Brain microvascular endothelial cell (primary cell): ENCODE results near the gene ANLN.

ENCODE experiments used
- DNase-seq: peaks from one replicate; pipeline ENCODE4 v3.0.0-alpha.2; 2020
- H3K27ac ChIP-seq: fragments of 250-450 bp; sonication (Bioruptor Pico); 2 replicates; pipeline ENCODE4 v1.5.1; 2020; ENCODE audit warnings: mild to moderate bottlenecking, moderate library complexity
- H3K27me3 ChIP-seq: fragments of 250-450 bp; sonication (Bioruptor Pico); replicated peaks from 2 replicates; pipeline ENCODE4 v1.5.1; 2020; ENCODE audit warnings: mild to moderate bottlenecking
- H3K36me3 ChIP-seq: fragments of 250-450 bp; sonication (Bioruptor Pico); replicated peaks from 2 replicates; pipeline ENCODE4 v1.5.1; 2020; ENCODE audit warnings: mild to moderate bottlenecking
- H3K4me3 ChIP-seq: 2 replicates; pipeline ENCODE4 v1.5.1; 2011; ENCODE audit warnings: low read depth, mild to moderate bottlenecking, control low read depth, low read length, moderate library complexity
- in situ Hi-C: cut with HindIII; loops from 2 replicates; pipeline ENCODE4 v1.10.0; 2017; ENCODE audit warnings: low sequenced_read_pairs, low pct_ligation_motif_present
- TF ChIP-seq, protein P1 (sequence below): IDR thresholded peaks from 2 replicates; pipeline ENCODE4 v1.5.1; 2011; ENCODE audit warnings: low read depth, mild to moderate bottlenecking, moderate library complexity, low read length, control low read depth, inconsistent platforms; ENCODE audit errors: missing control alignments

ANLN gene

DNA sequence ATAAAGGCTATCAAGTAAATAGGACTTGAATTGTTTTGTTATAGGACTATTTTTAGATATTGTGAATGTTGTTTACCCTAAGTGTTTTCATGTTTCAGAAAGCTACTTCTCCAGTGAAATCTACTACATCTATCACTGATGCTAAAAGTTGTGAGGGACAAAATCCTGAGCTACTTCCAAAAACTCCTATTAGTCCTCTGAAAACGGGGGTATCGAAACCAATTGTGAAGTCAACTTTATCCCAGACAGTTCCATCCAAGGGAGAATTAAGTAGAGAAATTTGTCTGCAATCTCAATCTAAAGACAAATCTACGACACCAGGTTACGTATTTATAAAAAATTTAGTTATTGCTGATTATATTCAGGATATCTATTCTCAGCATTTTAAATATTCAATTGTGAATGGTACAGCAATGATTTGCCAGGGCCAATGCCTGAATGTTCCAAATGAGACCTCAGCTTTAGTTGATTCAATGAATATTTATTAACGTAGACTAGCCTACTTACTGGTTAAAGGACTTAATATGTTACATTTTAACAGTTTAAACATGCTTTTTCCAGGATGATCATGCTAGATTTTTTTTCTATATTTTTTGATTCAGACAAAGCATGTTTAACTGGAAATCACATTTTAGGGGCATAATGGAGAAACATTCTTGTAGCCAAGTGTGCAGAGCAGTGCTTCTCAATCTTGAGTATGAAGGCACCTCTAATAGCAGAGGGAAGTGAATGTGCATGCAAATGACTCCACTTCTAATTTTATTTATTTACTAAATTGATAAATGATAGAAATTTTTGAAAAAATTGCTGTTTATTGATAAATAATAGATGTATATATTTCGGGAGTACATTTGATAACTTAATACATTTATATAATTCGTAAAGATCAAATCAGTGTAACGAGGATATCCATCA, 18.2 kb downstream of the ANLN start:
- no peak for DNase-seq
- Histone ChIP-seq H3K27me3 (no peaks in the 10 kb centered on the region), H3K27ac (no peak overlapping the region), H3K36me3 (peaks cover 2% of the 10 kb centered on the region), H3K4me3 (no peak overlapping the region)
- in situ Hi-C loops: no loop called here
- TF ChIP-seq, protein P1, sequence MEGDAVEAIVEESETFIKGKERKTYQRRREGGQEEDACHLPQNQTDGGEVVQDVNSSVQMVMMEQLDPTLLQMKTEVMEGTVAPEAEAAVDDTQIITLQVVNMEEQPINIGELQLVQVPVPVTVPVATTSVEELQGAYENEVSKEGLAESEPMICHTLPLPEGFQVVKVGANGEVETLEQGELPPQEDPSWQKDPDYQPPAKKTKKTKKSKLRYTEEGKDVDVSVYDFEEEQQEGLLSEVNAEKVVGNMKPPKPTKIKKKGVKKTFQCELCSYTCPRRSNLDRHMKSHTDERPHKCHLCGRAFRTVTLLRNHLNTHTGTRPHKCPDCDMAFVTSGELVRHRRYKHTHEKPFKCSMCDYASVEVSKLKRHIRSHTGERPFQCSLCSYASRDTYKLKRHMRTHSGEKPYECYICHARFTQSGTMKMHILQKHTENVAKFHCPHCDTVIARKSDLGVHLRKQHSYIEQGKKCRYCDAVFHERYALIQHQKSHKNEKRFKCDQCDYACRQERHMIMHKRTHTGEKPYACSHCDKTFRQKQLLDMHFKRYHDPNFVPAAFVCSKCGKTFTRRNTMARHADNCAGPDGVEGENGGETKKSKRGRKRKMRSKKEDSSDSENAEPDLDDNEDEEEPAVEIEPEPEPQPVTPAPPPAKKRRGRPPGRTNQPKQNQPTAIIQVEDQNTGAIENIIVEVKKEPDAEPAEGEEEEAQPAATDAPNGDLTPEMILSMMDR: no peak

DNA sequence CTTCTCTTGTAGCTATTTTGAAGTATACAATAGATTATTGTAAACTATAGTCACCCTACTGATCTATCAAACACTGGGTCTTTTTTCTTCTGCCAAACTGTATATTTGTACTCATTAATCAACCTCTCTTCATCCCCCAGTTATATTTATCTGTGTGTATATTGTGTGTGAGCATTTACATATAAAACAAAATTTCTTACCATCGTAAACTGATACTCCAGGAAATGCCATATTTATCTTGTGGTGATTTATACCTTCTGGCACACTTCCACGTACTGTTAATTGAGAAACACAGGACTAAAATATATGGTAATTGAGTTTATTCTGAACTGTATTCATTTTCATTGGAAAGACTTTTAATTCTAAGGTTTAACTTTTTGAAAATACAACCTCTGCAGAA, 18.9 kb downstream of the ANLN start:
- no peak overlapping the region for H3K4me3 ChIP-seq
- H3K27me3 ChIP-seq: no peaks in the 10 kb centered on the region
- DNase-seq: no peak
- peaks cover 4% of the 10 kb centered on the region for H3K36me3 ChIP-seq
- TF ChIP-seq, protein P1: no peak
- in situ Hi-C loops: no loop called here
- H3K27ac ChIP-seq: no peak overlapping the region

DNA sequence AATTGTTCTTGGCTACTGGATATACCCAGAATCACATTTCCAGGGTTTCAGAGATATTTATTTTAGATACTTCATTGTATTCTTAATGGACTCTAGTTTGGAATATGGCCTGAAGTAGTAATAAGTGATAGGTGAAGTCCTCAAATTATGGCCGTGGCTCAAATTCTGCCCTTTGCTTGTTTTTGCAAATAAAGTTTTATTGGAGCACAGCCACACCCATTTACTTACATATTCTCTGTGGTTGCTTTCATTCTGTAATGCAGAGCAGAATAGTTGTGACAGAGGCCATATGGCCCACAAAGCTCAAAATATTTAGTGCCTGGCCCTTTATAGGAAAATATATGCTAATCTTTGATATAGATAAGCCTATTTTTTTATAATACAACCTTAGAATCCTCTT, 19.5 kb downstream of the ANLN start:
- in situ Hi-C loops: no loop called here
- no peak overlapping the region for H3K27ac ChIP-seq
- H3K4me3 ChIP-seq: no peak overlapping the region
- H3K27me3 ChIP-seq: no peaks in the 10 kb centered on the region
- peaks cover 4% of the 10 kb centered on the region for H3K36me3 ChIP-seq
- DNase-seq: no peak
- TF ChIP-seq, protein P1: no peak

DNA sequence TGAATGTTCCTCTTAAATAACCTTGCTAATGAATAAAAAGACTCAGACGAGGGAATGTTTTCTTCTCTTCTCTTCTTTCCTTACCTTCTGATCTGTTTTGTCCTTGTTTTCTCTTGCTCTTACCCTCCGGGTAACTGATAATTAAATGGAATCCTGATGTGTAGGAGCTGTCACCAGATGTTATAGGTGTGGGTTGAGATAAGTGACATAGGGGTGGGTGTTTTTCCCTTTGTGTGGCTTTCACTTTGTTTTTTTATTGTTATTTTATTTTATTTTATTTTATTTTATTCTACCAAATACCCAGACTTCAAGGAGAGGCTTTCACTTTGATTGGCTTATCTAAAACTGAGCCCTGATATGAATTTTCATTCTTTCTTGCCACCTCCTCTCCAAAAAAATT, 25.5 kb downstream of the ANLN start:
- H3K36me3 ChIP-seq: peaks cover 9% of the 10 kb centered on the region
- in situ Hi-C loops: no loop called here

DNA sequence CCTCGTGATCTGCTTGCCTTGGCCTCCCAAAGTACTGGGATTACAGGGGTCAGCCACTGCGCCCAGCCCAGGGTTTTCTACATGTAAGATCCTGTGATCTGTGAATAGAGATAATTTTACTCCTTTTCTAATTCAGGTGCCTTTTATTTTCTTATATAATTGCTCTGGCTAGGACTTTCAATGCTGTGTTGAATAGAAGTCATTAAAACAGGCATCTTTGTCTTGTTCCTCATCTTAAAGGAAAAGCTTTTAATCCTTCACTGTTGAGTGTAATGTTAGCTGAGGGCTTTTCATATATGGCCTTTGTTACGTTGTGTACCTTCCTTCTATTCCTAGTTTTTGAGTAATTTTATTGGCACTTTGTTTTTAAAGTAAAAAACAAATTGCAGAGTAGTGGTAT, 26.6 kb downstream of the ANLN start:
- no peak for DNase-seq
- TF ChIP-seq, protein P1: no peak
- Histone ChIP-seq H3K4me3 (no peak overlapping the region), H3K27me3 (no peaks in the 10 kb centered on the region), H3K27ac (no peak overlapping the region), H3K36me3 (peaks cover 12% of the 10 kb centered on the region)
- in situ Hi-C loops: no loop called here

More for the DNA sequence above, 25.5 kb downstream of the ANLN start:
- Histone ChIP-seq H3K27ac (no peak overlapping the region), H3K4me3 (no peak overlapping the region), H3K27me3 (no peaks in the 10 kb centered on the region)
- TF ChIP-seq, protein P1: no peak
- DNase-seq: no peak
